ENCODE results near the gene XAB2.

Gene XAB2

DNA sequence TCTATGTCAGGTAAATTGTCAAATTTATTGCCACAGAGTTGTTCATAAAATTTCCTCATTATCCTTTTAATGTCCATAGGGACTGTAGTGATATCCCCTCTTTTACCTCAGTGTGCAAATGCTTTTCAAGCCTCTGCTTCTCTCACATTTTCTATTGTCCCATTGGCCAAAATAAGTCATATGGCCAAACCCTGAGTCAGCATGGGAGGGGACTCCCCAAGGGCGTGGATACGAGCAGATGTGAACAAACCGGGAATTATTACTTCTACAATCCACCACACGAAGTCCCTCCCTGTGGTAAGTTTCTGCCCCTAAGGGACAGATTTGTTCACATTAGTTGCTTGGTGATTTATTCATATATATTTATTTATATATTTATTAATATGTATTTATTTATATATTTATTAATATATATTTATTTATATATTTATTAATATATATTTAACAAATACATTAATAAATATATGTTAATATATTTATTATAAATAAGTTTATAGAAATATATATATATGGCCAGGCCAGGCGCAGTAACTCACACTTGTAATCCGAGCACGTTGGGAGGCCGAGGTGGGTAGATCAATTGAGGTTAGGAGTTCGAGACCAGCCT, 53.8 kb downstream of the XAB2 start:
- DNase-seq = no peak

DNA sequence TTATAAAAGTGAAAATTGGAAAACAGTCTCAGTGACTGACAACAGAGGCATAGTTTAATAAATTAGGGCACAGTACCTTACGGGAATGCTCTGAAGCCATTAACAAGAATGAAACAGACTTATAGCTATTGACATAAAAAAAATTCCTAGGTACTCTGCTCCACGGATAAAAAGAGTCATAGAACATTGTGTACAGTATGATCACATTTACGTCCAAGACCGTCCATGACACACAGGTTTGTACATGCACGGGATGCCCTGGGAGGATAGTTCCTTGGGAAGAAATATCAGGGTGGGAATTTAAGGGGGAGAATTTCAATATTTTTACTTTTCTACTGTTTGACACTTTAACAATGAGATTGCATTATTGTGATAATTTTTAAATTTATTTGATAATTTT, 58.6 kb downstream of the XAB2 start:
- DNase-seq = no peak
